ENCODE results near the gene PCTP.

DNA sequence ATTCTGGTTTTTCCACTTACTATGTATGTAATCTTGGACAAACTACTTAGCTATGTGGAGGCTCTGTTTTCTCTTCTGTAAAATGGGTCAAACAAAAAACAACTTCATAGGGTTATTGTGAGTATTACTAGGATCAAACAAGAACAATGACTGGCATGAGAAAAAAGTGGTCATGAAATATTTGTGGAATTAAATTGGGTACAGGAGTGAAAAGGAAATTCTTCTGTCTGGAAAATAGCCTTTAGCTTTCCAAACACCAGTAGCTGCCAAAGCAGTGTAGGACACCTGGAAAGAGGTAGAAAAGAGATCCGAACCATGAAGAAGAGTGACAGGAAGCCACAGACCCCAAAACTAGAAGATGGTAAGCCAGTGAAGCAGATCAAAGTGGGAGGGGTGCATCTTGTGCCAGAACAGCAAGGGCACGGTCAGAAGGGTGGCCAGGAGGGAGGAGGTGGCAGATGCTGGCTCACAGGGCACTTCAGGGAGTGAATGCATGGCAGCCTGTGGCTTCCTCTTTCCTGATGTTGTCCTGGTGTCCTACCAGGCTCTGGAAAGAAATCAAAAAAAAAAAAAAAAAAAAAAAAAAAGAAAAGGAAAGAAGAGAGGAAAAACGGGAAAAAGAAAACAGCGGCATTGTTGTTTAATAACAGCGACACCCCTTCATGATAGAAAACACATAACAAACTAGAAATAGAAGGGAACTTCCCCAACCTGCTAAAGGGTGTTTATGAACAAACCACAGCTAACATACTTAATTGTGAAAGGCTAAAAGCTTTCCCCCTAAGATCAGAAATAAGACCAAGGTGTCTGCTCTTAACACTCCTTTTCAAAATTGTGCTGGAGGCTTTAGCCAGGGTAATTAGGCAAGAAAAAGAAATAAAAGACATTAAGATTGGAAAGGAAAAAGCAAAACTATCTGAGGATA lies 67.9 kb downstream of the PCTP start:
- TF ChIP-seq, protein P1, sequence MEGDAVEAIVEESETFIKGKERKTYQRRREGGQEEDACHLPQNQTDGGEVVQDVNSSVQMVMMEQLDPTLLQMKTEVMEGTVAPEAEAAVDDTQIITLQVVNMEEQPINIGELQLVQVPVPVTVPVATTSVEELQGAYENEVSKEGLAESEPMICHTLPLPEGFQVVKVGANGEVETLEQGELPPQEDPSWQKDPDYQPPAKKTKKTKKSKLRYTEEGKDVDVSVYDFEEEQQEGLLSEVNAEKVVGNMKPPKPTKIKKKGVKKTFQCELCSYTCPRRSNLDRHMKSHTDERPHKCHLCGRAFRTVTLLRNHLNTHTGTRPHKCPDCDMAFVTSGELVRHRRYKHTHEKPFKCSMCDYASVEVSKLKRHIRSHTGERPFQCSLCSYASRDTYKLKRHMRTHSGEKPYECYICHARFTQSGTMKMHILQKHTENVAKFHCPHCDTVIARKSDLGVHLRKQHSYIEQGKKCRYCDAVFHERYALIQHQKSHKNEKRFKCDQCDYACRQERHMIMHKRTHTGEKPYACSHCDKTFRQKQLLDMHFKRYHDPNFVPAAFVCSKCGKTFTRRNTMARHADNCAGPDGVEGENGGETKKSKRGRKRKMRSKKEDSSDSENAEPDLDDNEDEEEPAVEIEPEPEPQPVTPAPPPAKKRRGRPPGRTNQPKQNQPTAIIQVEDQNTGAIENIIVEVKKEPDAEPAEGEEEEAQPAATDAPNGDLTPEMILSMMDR (IDR thresholded peaks at IDR 0.05) = no peak
- no peak for TF ChIP-seq POLR2A (IDR thresholded peaks at IDR 0.05)

Data from testis (tissue), 2 donors.